IPS-NIHi7 (cell line): Measurements from ENCODE around the gene OSGIN1.

Source experiments
- DNase-seq: peaks from one replicate; pipeline ENCODE4 v3.0.0; 2012; ENCODE audit warnings: mixed read lengths; ENCODE audit errors: extremely low spot score

OSGIN1 gene

GRCh38 chr16:83957296-83957855, 4.3 kb downstream of the OSGIN1 start:
- DNase-seq: no peak

- no peak for DNase-seq
Observed at GRCh38 chr16:83958137-83958845, 5.3 kb downstream of the OSGIN1 start.

- no peak for DNase-seq
Observed at GRCh38 chr16:83958846-83959565, 6.0 kb downstream of the OSGIN1 start.

GRCh38 chr16:83959656-83960434, 6.8 kb downstream of the OSGIN1 start:
- no peak for DNase-seq

- DNase-seq: no peak
Observed at GRCh38 chr16:83960521-83961249, 7.6 kb downstream of the OSGIN1 start.

- DNase-seq: no peak
Observed at GRCh38 chr16:83961591-83961990, 8.6 kb downstream of the OSGIN1 start.

GRCh38 chr16:83963277-83964119, 10.5 kb downstream of the OSGIN1 start:
- DNase-seq: no peak

- DNase-seq: no peak
Observed at GRCh38 chr16:83964684-83965443, 11.8 kb downstream of the OSGIN1 start.

GRCh38 chr16:83965444-83966152, 12.6 kb downstream of the OSGIN1 start:
- no peak for DNase-seq

GRCh38 chr16:83966153-83966696, 13.2 kb downstream of the OSGIN1 start:
- no peak for DNase-seq

- DNase-seq: no peak
Observed at GRCh38 chr16:83967091-83967490, 14.1 kb downstream of the OSGIN1 start.

- DNase-seq: peak; percentile 81
Observed at GRCh38 chr16:83967838-83968305, 14.8 kb downstream of the OSGIN1 start, which contains the start of gene NECAB2. Gene NECAB2, plus strand, starts transcription at chr16:83968244. Its CDS starts 405 bp downstream, at chr16:83968649.

GRCh38 chr16:83968306-83968851, 15.3 kb downstream of the OSGIN1 start:
- peak; percentile 70 for DNase-seq

GRCh38 chr16:83968891-83969649, 16.0 kb downstream of the OSGIN1 start:
- DNase-seq: no peak

GRCh38 chr16:83969771-83970429, 16.9 kb downstream of the OSGIN1 start:
- DNase-seq: no peak

- no peak for DNase-seq
Observed at GRCh38 chr16:83970430-83970815, 17.4 kb downstream of the OSGIN1 start.
